Measurements from ENCODE around the gene CIAPIN1.
"Not testable (repeated sequence)": the region's sequence is repeated elsewhere in the genome, so short reads cannot be mapped to it uniquely, and the experiment has no call there.

CIAPIN1 gene

DNA sequence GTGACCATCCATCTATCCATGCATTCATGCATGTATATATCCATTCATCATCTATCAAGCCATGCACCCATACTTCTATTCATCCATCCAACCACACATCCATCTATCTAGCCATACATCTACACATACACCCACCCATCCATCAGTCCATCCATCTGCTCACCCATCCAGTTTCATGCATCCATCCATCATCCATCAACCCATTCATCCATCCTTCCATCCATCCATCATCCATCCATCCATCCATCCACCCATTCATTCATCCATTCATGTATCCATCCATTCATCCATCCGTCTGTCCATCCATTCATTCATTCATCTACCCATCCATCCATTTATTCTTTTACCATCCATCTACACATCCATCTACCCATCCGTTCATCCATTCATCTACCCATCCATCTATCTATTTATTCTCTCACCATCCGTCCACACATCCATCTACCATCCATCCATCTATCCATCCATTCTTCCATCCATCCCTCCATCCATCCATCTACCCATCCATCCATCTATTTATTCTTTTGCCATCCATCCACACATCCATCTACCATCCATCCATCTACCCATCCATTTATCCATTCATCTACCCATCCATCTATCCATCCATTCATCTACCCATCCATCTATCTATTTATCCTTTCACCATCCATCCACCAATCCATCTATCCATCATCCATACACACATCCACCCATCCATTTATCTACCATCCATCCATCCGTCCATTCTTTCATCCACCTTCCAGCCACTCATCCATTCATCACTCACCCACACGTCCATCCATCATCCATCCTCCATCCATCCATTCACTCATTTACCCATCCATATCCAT is 39.4 kb downstream of the CIAPIN1 start:
- DNase-seq (ENCODE audit: low read depth in 2 of 2, low spot score in 1 of 2): no peak

DNA sequence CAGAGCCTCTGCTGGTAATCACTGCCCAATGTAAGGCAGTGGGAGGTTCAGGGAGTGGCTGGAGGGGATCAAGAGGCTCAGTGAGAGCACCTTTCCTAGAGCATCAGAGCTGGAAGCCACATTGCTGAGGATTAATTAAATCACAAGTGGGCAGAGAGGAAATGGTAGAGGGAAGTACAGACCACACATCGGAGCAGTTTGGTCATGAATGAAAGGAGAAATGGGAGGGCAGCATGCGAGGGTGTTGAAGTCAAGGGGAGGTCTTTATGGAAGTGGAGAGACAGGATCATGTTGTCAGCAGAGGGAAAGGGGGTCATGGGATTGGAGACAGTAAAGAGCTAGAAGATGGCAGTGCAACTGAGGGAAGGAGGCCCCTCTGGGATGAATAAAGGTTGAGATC is 40.3 kb downstream of the CIAPIN1 start:
- no peak for DNase-seq (ENCODE audit: low read depth in 2 of 2, low spot score in 1 of 2)

DNA sequence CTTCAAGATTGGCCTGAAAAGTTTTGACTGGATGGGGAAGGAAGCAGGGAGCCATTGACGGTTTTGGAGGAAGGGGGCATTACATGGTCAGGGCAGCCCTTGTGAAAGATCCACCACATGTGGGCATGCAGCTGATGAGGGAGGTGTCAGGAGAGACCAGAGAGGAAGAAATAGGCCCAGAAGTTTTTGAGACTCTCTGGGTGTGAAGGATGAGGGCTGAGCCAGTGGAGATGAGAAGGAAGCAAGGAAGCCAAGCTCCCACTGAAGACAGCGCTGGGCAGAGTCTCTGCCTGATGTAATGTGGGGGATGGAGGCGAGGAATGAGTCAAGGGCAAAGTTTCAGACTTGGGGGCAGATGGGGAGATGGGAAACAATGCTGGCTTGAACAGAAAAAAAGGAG is 42.1 kb downstream of the CIAPIN1 start:
- no peak for DNase-seq (ENCODE audit: low read depth in 2 of 2, low spot score in 1 of 2)

DNA sequence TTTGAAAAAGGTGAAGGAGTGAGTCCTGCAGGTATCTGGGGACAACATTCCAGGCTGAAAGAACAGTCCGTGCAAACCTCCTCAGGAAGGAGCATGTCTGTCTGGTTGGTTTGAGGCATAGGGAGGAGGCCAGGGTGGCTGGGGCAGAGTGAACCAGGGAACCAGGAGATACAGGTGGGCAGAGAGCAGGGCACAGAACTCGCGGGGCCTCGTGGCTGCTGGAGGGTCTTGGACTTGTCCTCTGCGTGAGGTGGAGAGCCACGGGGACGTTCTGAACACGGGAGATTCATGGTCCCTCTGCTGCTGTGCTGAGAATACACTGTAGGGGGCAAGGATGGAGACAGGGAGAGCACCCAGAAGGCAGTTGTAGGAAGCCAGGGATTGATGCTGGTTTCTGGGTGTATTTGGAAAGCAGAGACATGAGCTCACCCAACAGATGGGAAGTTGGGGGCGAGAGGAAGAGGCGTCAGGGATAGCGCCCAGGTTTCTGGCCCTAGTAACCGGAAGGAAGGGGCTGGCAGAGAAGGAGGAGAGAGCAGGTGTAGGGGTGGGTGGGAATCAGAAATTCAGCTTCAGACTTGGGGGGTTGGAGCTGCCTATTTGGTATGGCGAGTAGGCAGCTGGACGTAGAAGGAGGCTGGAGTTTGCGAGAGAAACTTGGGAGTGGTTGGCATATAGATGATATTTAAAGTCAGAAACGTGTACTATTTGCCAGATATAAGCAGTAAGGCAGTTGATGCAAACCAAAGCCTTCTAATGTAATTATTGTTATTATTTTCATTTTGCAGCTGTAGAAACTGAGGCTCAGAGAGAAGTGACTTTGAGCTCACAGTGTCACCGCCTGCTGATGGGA is 43.0 kb downstream of the CIAPIN1 start, which contains the start of gene CCL17:
Gene CCL17 (plus strand): TSS at position 803 of the 853 bp plus-strand sequence. CDS start 9,166 bp downstream, outside the sequence.
- no peak for DNase-seq (ENCODE audit: low read depth in 2 of 2, low spot score in 1 of 2)

DNA sequence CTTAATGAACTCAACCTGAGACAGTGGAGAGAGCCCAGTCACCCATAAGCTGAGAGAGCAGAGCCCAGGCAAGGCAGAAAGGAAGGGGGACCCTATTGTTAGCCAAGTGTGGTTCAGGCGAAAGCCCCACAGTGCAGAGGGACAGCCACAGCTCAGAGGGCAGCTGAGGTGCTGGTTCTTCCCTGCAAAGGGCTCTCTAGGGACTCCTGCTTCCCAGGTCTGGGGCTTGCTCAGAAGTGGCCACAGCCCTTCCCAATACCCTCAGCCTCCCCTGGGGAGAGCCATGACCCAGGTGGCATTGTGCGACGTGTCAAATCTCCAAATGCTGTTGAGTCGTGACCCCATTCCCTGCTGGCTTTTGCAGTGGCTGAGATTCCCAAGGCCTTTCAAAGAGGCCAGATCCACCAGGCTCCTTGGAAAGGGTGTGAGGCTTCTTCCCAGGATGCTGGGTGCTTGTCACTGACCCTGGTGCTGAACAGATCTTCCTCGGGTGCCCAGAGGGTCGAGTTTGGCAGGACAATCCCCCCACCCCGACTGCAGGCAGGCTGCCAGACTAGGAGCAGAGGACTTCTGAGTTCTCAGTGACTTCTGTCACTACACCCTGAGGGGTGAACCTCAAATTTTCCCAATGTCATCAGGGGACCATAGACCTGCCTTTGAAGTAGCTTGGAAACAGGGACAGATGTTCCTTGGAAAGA is 45.1 kb downstream of the CIAPIN1 start:
- no peak for DNase-seq (ENCODE audit: low read depth in 2 of 2, low spot score in 1 of 2)

DNA sequence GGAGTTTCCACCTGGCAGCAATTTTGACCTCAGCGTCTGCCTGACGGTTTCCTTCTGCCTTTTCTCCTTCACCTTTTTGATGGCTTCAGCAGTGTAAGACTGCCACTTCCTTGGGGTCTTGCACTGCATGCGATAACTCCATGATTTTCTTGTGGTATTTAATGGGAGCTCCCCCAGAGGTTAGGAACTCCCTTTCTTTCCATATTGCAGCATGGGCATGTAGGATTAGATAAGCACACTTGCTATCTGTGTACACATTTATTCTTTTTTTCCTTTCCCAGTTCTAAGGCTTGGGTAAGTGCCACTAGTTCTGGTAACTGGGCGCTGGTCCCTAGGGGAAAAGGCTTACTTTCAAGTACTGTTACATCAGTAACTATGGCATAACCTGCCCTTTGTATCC is 49.7 kb downstream of the CIAPIN1 start:
- not testable (repeated sequence) for DNase-seq (ENCODE audit: low read depth in 2 of 2, low spot score in 1 of 2)

DNA sequence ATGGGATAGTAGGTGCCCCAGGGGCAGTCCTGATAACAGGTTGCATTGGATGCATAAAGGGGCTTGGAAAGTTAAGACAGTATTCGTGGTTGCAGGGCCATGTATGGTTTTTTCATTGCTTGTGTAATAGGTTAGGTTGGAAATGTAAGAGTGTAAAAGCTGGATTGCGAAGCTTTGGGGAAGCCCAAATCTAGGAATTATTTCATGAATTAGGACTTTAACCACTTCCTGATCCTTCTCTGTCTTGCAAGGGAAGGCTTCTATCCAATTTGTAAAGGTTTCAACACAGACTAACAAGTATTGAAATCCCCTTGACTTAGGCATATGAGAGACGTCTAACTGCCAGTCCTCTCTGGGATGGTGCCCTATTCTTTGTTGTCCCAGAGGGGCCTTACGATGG is 50.4 kb downstream of the CIAPIN1 start:
- no peak for DNase-seq (ENCODE audit: low read depth in 2 of 2, low spot score in 1 of 2)

DNA sequence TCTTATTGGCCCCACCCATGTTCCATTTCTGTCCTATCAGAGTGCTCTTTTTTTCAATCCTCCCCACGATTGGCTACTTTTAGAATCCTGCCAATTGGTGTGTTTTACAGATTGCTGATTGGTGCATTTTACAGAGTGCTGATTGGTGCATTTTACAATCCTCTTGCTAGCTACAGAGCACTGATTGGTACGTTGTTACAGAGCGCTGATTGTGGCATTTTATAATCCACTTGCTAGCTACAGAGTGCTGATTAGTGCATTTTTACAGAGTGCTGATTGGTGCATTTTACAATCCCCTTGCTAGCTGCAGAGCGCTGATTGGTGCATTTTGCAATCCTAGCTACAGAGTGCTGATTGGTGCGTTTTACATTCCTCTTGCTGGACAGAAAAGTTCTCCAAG is 52.2 kb downstream of the CIAPIN1 start:
- DNase-seq (ENCODE audit: low read depth in 2 of 2, low spot score in 1 of 2): no peak

DNA sequence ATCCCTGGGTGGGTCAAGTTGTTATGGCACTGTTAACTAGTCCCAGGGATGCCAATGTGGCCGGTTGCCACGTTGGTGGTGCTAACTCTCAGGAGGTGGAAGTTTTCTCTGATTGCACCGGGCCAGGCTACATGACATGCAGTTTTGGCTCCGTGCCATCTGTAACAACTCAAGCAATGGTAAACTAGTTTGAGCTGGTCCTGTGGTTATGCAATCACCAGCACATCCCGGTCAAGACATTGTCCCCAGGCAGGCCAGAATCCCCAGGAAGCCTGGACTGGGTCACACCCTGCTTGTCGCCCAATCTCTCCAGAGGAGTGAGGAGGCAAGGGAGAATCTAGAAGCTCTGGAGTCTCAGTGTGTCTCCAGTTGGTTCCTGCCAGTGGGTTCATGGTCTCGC is 52.7 kb downstream of the CIAPIN1 start:
- DNase-seq (ENCODE audit: low read depth in 2 of 2, low spot score in 1 of 2): no peak

DNA sequence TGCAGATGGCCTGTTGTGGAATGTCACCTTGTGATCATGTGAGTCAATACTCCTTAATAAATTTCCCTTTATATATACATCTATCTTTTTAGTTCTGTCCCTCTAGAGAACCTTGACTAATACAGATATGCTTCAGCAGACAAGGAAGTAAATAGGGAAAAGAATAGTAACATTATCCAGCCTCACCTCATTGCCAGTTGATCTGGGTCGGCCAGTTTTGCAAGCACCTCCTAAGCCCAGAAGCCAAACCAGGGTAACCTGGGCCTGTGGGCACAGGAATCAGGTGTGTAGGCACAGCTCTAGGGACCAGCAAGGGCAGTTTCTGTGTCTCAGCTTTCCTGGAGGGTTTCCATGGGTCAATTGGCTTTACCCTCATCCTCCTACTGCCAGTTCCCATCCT is 54.5 kb downstream of the CIAPIN1 start:
- no peak for DNase-seq (ENCODE audit: low read depth in 2 of 2, low spot score in 1 of 2)

DNA sequence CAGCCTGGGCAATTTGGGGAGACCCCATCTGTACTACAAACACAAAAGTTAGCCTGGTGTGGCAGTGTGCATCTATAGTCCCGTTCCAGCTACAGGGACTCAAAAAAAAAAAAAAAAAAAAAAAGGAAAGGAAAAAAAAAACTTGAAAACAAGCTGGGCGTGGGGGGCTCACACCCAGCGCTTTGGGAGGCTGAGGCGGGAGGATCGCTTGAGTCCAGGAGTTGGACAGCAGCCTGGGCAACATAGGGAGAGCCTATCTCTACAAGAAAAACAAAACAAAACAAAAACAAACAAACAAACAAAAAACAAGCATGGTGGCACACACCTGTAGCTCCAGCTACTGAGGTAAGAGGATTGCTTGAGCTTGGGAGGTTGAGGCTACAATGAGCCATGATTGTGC is 55.5 kb downstream of the CIAPIN1 start:
- DNase-seq (ENCODE audit: low read depth in 2 of 2, low spot score in 1 of 2): no peak

DNA sequence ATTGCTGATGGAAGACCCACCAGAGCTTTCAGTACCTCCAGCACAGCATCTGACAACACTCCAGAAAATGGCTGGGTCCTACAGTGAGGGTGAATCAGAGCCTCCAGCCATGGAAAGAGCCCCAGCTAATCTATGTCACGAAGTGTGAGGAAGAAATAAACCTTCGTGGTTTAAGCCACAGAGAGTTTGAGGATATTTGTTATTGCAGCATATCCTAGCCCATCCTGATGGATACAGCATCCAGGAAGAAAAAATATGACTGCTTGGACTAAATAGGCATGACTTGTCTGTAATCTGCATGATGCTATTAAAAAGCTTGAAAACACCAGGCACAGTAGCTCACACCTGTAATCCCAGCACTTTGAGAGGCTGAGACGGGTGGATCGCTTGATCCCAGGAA is 55.9 kb downstream of the CIAPIN1 start:
- no peak for DNase-seq (ENCODE audit: low read depth in 2 of 2, low spot score in 1 of 2)

DNA sequence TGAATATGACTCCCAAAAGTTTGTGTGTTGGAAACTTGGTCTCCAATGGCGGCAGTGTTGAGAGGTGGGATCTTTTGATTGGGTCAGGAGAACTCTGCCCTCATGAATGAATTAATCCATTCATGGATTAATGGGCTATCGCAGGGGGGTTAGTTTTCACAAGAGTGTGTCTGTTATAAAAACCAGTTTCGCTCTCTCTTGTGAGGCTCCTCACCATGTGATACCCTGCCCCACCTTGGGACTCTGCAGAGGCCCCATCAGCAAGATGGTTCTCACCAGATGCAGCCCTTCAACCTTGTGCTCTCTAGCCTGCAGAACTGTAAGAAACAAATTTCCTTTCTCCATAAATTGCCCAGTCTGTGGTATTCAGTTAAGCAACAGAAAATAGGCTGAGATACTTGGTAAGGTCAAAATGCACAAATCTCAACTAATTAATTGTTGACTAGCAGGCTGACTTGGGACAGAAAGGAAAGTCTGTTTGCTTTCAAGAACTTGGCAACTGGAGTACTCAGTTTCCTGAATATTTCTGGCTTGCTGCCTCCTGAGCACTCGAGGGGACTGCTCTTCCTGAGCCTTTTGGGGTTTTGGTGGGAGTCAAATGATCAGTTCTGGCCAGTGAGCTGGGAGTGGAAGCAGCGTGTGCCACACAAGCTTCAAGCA is 56.4 kb downstream of the CIAPIN1 start:
- no peak for DNase-seq (ENCODE audit: low read depth in 2 of 2, low spot score in 1 of 2)

DNA sequence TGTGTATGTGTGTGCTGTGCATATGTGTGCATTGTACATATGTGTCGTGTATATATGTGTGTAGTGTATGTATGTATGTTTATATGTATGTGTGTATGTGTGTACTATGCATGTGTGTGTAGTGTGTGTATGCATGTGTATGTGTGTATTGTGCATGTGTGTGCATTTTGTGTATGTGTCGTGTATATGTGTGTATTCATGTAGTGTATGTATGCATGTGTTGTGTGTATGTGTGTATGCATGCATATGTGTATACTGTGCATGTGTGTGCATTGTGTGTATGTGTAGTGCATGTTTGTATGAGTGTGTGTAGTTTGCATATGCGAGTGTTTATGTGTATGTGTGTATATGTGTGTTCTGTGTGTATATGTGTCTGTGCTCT is 58.1 kb downstream of the CIAPIN1 start:
- DNase-seq (ENCODE audit: low read depth in 2 of 2, low spot score in 1 of 2): no peak

DNA sequence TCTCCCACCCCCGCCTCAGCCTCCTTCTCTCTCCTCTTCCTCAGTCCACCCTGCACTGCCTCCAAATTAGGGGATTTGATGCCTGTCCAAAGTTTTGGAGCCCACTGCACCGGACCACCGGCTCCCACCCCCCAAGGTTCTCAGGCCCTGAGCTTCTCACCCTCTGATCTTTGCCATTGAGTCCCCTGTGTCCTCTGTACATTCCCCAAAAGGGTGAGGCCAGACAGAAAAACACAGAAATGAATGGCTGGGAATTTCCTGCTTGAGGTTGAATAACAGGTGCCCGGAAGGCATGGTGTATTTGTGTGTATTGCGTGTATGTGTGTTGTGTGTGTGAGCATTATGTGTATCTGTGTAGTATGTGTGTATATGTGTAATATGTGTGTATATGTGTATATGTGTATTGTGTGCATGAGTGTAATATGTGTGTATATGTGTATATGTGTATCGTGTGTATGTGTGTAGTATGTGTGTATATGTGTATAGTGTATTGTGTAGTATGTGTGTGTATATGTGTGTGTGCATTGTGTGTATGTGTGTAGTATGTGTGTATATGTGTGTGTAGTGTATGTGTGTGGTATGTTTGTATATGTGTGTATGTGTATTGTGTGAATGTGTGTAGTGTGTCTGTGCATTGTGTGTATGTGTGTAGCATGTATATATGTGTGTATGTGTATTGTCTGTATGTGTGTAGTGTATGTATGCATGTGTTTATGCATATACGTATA is 58.7 kb downstream of the CIAPIN1 start:
- no peak for DNase-seq (ENCODE audit: low read depth in 2 of 2, low spot score in 1 of 2)

DNA sequence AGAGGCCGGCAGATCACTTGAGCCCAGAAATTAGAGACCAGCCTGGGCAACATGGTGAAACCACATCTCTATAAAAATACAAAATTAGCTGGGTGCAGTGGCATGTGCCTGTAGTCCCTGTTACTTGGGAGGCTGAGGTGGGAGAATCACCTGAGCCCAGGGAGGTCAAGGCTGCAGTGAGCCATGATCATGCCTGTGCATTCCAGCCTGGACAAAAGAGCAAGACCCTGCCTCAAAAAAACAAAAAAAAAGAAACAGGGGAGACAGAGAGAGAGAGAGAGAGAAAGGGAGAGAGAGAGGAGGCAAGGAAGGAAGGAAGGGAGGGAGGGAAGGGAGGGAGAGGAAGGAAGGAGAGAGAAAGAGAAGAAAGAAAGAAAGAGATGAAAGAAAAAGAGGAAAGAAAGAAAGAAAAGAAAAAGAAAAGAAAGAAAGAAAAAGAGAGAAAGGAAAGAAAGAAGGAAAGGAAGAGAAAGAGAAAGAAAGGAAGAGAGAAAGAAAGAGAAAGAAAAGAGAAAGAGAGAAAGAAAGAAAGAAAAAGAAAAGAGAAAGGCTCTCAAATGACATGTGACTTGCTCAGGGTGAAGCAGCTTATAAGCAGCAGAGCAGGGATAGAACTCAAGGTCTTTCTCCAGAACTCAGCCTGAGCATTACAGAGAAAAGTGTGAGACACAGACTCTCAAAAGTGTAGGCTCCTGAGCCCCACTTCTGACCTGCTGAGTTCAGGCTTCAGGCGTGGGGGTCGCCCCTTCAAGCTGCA is 59.4 kb downstream of the CIAPIN1 start:
- DNase-seq (ENCODE audit: low read depth in 2 of 2, low spot score in 1 of 2): no peak

DNA sequence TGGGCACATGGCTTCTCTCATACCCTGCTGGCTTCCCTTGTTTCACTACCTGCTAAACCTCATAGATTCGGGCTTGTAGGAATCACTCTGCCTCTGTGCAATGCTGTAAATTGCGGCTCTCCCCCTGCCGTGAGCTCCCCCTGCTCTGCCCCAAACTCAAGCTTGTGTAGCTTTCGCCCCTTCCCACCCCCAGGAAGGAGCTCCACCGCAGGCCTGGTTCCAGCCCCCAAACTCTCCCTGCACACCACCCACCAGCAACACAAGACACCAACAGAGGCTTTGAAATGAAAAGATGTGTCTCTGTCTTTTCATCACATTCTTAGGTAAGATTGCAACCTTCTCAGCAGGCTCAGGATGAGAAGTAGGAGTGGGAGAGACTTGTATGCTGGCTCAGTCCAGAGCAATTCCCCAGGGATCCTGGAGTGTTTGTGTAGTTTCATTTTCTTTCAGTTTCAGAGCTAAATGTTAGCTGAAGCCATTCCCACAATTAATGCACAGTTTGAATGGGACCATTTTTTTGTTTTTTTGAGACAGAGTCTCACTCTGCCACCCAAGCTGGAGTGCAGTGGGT is 60.7 kb downstream of the CIAPIN1 start:
- no peak for DNase-seq (ENCODE audit: low read depth in 2 of 2, low spot score in 1 of 2)

DNA sequence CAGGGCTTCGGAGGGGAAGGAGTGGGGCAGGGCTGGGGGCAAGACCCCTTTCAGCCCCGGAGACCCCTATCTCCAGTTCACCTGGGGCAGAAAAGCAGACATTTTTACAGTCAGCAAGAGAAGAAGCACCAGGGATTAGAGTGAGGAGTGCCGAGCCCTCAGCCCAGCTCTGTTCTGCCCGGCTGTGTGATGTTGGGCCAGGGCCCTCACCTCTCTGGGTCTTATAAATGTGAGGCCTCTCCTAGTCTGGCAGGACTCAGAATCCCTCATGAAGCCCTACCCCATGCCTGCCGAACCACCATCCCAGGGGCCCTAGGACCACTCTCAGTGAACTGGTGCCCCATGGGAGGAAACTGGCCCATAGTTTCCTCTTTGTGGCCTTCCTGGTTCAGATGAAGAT is 62.1 kb downstream of the CIAPIN1 start:
- no peak for DNase-seq (ENCODE audit: low read depth in 2 of 2, low spot score in 1 of 2)

DNA sequence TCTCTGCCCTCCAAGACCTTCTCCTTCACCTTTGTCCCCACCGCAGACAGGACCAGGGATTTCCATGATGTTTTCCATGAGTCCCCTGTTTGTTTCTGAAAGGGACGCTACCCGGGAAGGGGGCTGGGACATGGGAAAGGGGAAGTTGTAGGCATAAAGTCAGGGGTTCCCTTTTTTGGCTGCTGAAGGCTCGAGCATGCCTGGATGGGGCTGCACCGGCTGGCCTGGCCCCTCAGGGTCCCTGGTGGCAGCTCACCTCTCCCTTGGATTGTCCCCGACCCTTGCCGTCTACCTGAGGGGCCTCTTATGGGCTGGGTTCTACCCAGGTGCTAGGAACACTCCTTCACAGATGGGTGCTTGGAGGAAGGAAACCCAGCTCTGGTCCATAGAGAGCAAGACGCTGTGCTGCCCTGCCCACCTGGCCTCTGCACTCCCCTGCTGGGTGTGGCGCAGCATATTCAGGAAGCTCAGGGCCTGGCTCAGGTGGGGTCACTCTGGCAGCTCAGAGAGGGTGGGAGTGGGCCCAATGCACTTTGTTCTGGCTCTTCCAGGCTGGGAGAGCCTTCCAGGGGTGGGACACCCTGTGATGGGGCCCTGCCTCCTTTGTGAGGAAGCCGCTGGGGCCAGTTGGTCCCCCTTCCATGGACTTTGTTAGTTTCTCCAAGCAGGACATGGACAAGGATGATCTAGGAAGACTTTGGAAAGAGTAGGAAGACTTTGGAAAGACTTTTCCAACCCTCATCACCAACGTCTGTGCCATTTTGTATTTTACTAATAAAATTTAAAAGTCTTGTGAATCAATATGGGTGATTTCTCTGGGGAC is 62.7 kb downstream of the CIAPIN1 start:
- no peak for DNase-seq (ENCODE audit: low read depth in 2 of 2, low spot score in 1 of 2)

Data from stimulated activated CD8-positive, alpha-beta memory T cell treated with anti-CD3 and anti-CD28 coated beads, Interleukin-4, amount 100 ng/mL, for 1 hour (primary cell).